RKO (cell line): Measurements from ENCODE around the gene NDST1.
A peak's percentile ranks its signal among the peaks of the same experiment; 100 is the strongest.

Source experiments
- DNase-seq: peaks from one replicate; pipeline ENCODE4 v3.0.0-alpha.2; 2016; ENCODE audit warnings: low spot score

NDST1 gene

GRCh38 chr5:150544611-150545219 lies 36.8 kb downstream of the NDST1 start:
- peak; percentile 52 for DNase-seq

GRCh38 chr5:150545246-150545645 lies 37.3 kb downstream of the NDST1 start:
- no peak for DNase-seq

- DNase-seq: no peak
Measured at GRCh38 chr5:150548123-150548522, 40.2 kb downstream of the NDST1 start.

GRCh38 chr5:150549735-150550134 lies 41.8 kb downstream of the NDST1 start:
- DNase-seq: no peak

- no peak for DNase-seq
Measured at GRCh38 chr5:150550286-150550685, 42.4 kb downstream of the NDST1 start.

GRCh38 chr5:150551066-150551465 lies 43.1 kb downstream of the NDST1 start:
- DNase-seq: no peak

- no peak for DNase-seq
Measured at GRCh38 chr5:150553402-150553801, 45.5 kb downstream of the NDST1 start.

- DNase-seq: no peak
Measured at GRCh38 chr5:150553911-150554310, 46.0 kb downstream of the NDST1 start.

GRCh38 chr5:150554857-150555256 lies 46.9 kb downstream of the NDST1 start:
- DNase-seq: no peak

- DNase-seq: no peak
Measured at GRCh38 chr5:150556106-150556505, 48.2 kb downstream of the NDST1 start.

- DNase-seq: no peak
Measured at GRCh38 chr5:150556859-150557508, 49.1 kb downstream of the NDST1 start.

GRCh38 chr5:150557509-150557872 lies 49.6 kb downstream of the NDST1 start:
- DNase-seq: no peak

- no peak for DNase-seq
Measured at GRCh38 chr5:150558088-150558621, 50.2 kb downstream of the NDST1 start.

GRCh38 chr5:150559088-150559487 lies 51.2 kb downstream of the NDST1 start:
- DNase-seq: no peak

GRCh38 chr5:150559701-150560100 lies 51.8 kb downstream of the NDST1 start:
- no peak for DNase-seq

GRCh38 chr5:150560401-150561191 lies 52.7 kb downstream of the NDST1 start:
- DNase-seq: peak; percentile 81

- DNase-seq: no peak
Measured at GRCh38 chr5:150561192-150561512, 53.2 kb downstream of the NDST1 start.

GRCh38 chr5:150561571-150562275 lies 53.8 kb downstream of the NDST1 start:
- no peak for DNase-seq

GRCh38 chr5:150562832-150563231 lies 54.9 kb downstream of the NDST1 start:
- DNase-seq: peak; percentile 68

GRCh38 chr5:150565868-150566267 lies 57.9 kb downstream of the NDST1 start:
- no peak for DNase-seq

- DNase-seq: no peak
Measured at GRCh38 chr5:150567031-150567717, 59.2 kb downstream of the NDST1 start.

- no peak for DNase-seq
Measured at GRCh38 chr5:150568663-150569062, 60.7 kb downstream of the NDST1 start.
